Measurements from ENCODE around the gene NUF2.

The NUF2 gene

GRCh38 chr1:163388970-163389369 is 67.2 kb downstream of the NUF2 start:
- TF ChIP-seq JUND (IDR thresholded peaks at IDR 0.05; ENCODE audit: low read depth) = no peak
- DNase-seq (ENCODE audit: low read depth in 1 of 2, low spot score in 1 of 2) = no peak
- in situ Hi-C loops (cut with HindIII; ENCODE audit: low pct_unique_long_range_greater_than_20kb, low sequenced_read_pairs) = no loop called here

- in situ Hi-C loops (cut with HindIII; ENCODE audit: low pct_unique_long_range_greater_than_20kb, low sequenced_read_pairs) = no loop called here
- TF ChIP-seq JUND (IDR thresholded peaks at IDR 0.05; ENCODE audit: low read depth) = no peak
- no peak for DNase-seq (ENCODE audit: low read depth in 1 of 2, low spot score in 1 of 2)
Measured at GRCh38 chr1:163395790-163396189, 74.0 kb downstream of the NUF2 start.

- no peak for DNase-seq (ENCODE audit: low read depth in 1 of 2, low spot score in 1 of 2)
- no peak for TF ChIP-seq JUND (IDR thresholded peaks at IDR 0.05; ENCODE audit: low read depth)
- in situ Hi-C loops (cut with HindIII; ENCODE audit: low pct_unique_long_range_greater_than_20kb, low sequenced_read_pairs) = no loop called here
Measured at GRCh38 chr1:163397451-163398200, 75.9 kb downstream of the NUF2 start.

GRCh38 chr1:163399001-163399400 is 77.2 kb downstream of the NUF2 start:
- no peak for TF ChIP-seq JUND (IDR thresholded peaks at IDR 0.05; ENCODE audit: low read depth)
- no peak for DNase-seq (ENCODE audit: low read depth in 1 of 2, low spot score in 1 of 2)
- in situ Hi-C loops (cut with HindIII; ENCODE audit: low pct_unique_long_range_greater_than_20kb, low sequenced_read_pairs) = no loop called here

- no peak for TF ChIP-seq JUND (IDR thresholded peaks at IDR 0.05; ENCODE audit: low read depth)
- DNase-seq (ENCODE audit: low read depth in 1 of 2, low spot score in 1 of 2) = no peak
- in situ Hi-C loops (cut with HindIII; ENCODE audit: low pct_unique_long_range_greater_than_20kb, low sequenced_read_pairs) = no loop called here
Measured at GRCh38 chr1:163399976-163400601, 78.3 kb downstream of the NUF2 start.

- in situ Hi-C loops (cut with HindIII; ENCODE audit: low pct_unique_long_range_greater_than_20kb, low sequenced_read_pairs) = no loop called here
- no peak for DNase-seq (ENCODE audit: low read depth in 1 of 2, low spot score in 1 of 2)
- no peak for TF ChIP-seq JUND (IDR thresholded peaks at IDR 0.05; ENCODE audit: low read depth)
Measured at GRCh38 chr1:163401211-163401610, 79.5 kb downstream of the NUF2 start.

Measured in T47D (cell line).